A549 treated with DMSO at 1 μM for 4 hours (cell line): Measurements from ENCODE around the gene MAMDC2. TPM values are rescaled to one million over a fixed set of nuclear protein-coding genes. Genes with fewer than 3 reads are reported as not detected.

Experiments used
- total RNA-seq: library from RNA; stranded (reverse); fragments of 200-300 nt; extraction: Qiagen RNA extraction; gene quantifications from 5 replicates; pipeline ENCODE4 v1.2.3, GENCODE V29; 2022; ENCODE audit warnings: low read depth

Gene MAMDC2, protein sequence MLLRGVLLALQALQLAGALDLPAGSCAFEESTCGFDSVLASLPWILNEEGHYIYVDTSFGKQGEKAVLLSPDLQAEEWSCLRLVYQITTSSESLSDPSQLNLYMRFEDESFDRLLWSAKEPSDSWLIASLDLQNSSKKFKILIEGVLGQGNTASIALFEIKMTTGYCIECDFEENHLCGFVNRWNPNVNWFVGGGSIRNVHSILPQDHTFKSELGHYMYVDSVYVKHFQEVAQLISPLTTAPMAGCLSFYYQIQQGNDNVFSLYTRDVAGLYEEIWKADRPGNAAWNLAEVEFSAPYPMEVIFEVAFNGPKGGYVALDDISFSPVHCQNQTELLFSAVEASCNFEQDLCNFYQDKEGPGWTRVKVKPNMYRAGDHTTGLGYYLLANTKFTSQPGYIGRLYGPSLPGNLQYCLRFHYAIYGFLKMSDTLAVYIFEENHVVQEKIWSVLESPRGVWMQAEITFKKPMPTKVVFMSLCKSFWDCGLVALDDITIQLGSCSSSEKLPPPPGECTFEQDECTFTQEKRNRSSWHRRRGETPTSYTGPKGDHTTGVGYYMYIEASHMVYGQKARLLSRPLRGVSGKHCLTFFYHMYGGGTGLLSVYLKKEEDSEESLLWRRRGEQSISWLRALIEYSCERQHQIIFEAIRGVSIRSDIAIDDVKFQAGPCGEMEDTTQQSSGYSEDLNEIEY
- total RNA-seq = 0.20 to 0.46 TPM (median 0.28 TPM) in 5 replicates

GRCh38 chr9:70043689-70044489 lies at the start of gene MAMDC2:
TSS of gene MAMDC2 (plus strand) at chr9:70043848. CDS start at chr9:70044198, 350 bp downstream.

DNA sequence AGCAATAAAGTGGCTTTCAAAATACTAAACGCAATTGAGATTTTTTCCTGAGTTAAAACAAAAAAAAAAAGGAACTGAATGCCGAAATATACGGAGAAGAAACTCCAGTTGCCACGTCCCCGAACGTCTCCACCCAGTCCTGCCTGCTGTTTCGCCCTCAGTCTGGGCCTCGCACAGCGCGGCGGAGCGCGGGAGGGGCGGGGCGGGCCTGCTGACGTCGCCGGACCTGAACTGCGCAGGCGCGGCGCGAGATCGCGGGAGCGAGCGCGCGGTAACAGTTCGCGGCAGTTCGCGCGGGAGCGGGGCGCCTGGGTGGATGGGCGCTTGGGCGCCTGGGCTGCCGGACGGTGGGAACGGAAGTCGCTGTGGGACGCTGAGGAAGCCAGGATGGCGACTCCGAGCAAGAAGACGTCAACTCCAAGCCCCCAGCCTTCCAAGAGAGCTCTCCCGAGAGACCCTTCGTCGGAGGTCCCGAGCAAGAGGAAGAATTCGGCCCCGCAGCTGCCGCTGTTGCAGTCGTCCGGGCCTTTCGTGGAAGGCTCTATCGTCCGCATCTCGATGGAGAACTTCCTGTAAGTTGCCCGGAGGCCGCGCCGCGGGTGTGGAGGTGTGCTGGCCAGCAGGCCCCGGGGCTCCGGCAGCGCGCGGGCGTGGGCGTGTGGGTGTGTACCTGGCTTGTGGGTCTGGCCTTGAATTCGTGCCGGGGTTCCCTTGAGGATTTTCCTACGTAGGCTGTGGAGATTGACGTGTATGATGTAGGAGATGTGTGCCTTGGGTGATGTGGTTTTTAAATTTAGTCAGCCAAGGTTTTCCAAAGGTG lies 215.3 kb downstream of the MAMDC2 start, which contains the start of gene SMC5:
Gene SMC5, plus strand, starts transcription at position 287 of the 820 bp plus-strand sequence. Its CDS starts 101 bp downstream, at position 388.

Other genes with a start within 250 kb of the MAMDC2 start
- gene CFAP95, start 223.0 kb upstream of the MAMDC2 start, total RNA-seq = not detected in 5 replicates
- 10.9 to 19.5 TPM (median 17.1 TPM) in 5 replicates for gene SMC5, start 215.1 kb downstream of the MAMDC2 start, total RNA-seq